ENCODE measurements around the gene LRCH1. TPM values are rescaled to one million over a fixed set of nuclear protein-coding genes. Genes with fewer than 3 reads are reported as not detected.

Gene LRCH1
- total RNA-seq, 2 experiments from 2014 or later, result 15.5 to 17.1 TPM

GRCh38 chr13:46617229-46617721, 64.3 kb downstream of the LRCH1 start:
- no peak overlapping the region for H3K27ac Mint-ChIP-seq
- CTCF ChIA-PET, result no interaction called here

DNA sequence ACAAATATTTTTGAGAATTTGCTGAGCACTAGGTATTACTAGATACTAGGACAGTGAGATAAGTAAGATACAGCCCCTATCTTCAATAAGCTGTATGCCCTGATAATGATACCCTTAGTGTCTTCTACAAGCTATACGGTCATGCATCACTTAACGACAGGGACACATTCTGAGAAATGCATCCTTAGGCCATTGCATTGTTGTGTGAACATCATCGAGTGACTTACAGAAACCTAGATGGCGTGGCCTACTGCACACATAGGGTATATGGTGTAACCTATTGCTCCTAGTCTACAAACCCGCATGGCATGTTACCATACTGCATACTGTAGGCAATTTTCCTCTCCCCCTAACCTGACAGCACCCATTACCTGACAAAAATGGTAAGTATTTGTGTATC, 64.9 kb downstream of the LRCH1 start:
- intact Hi-C loops (cut with micrococcal nuclease), result no loop called here
- Mint-ChIP-seq H3K27ac (no peak overlapping the region), H3K36me3 (ENCODE audit: low read depth) (peaks cover 5% of the 10 kb centered on the region), H3K9me3 (no peaks in the 10 kb centered on the region), H3K27me3 (no peaks in the 10 kb centered on the region), H3K4me3 (no peak overlapping the region), H3K4me1 (ENCODE audit: low read depth) (peaks cover 46% of the 10 kb centered on the region)
- DNase-seq (no peak), ATAC-seq (no peak)
- ChIA-PET POLR2A (no interaction called here), CTCF (interaction anchor here (1.3 kb wide), 1 partner anchor 17 kb away, joined by 3 read pairs; no protein-coding TSS in a partner anchor)
- TF ChIP-seq, protein P1, sequence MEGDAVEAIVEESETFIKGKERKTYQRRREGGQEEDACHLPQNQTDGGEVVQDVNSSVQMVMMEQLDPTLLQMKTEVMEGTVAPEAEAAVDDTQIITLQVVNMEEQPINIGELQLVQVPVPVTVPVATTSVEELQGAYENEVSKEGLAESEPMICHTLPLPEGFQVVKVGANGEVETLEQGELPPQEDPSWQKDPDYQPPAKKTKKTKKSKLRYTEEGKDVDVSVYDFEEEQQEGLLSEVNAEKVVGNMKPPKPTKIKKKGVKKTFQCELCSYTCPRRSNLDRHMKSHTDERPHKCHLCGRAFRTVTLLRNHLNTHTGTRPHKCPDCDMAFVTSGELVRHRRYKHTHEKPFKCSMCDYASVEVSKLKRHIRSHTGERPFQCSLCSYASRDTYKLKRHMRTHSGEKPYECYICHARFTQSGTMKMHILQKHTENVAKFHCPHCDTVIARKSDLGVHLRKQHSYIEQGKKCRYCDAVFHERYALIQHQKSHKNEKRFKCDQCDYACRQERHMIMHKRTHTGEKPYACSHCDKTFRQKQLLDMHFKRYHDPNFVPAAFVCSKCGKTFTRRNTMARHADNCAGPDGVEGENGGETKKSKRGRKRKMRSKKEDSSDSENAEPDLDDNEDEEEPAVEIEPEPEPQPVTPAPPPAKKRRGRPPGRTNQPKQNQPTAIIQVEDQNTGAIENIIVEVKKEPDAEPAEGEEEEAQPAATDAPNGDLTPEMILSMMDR (IDR thresholded peaks at IDR 0.05), result no peak

More at GRCh38 chr13:46617229-46617721, 64.3 kb downstream of the LRCH1 start:
- DNase-seq (no peak), ATAC-seq (no peak)
- H3K4me3 Mint-ChIP-seq, result no peak overlapping the region
- no peaks in the 10 kb centered on the region for H3K9me3 Mint-ChIP-seq
- no peaks in the 10 kb centered on the region for H3K27me3 Mint-ChIP-seq
- H3K4me1 Mint-ChIP-seq (ENCODE audit: low read depth), result peaks cover 46% of the 10 kb centered on the region
- POLR2A ChIA-PET, result no interaction called here
- H3K36me3 Mint-ChIP-seq (ENCODE audit: low read depth), result peaks cover 5% of the 10 kb centered on the region
- intact Hi-C loops (cut with micrococcal nuclease), result no loop called here
- TF ChIP-seq, protein P1 (IDR thresholded peaks at IDR 0.05), result no peak

- Mint-ChIP-seq H3K27me3 (no peaks in the 10 kb centered on the region), H3K4me3 (no peak overlapping the region), H3K4me1 (ENCODE audit: low read depth) (peaks cover 45% of the 10 kb centered on the region), H3K27ac (no peak overlapping the region), H3K36me3 (ENCODE audit: low read depth) (peaks cover 5% of the 10 kb centered on the region), H3K9me3 (no peaks in the 10 kb centered on the region)
- intact Hi-C loops (cut with micrococcal nuclease), result no loop called here
- DNase-seq (no peak), ATAC-seq (no peak)
- CTCF ChIA-PET, result interaction anchor here (1.3 kb wide), 1 partner anchor 17 kb away, joined by 3 read pairs; no protein-coding TSS in a partner anchor
- TF ChIP-seq, protein P1 (IDR thresholded peaks at IDR 0.05), result no peak
- POLR2A ChIA-PET, result no interaction called here
These were observed 65.8 kb downstream of the LRCH1 start for GRCh38 chr13:46618694-46619254.

- no peak overlapping the region for H3K27ac Mint-ChIP-seq
- no peaks in the 10 kb centered on the region for H3K9me3 Mint-ChIP-seq
- H3K27me3 Mint-ChIP-seq, result no peaks in the 10 kb centered on the region
- TF ChIP-seq, protein P1 (IDR thresholded peaks at IDR 0.05), result no peak
- ChIA-PET POLR2A (no interaction called here), CTCF (interaction anchor here (1.7 kb wide), 1 partner anchor 9 kb away, joined by 5 read pairs; no protein-coding TSS in a partner anchor)
- intact Hi-C loops (cut with micrococcal nuclease), result no loop called here
- DNase-seq (no peak), ATAC-seq (no peak)
- peaks cover 44% of the 10 kb centered on the region for H3K4me1 Mint-ChIP-seq (ENCODE audit: low read depth)
- no peak overlapping the region for H3K4me3 Mint-ChIP-seq
- peaks cover 2% of the 10 kb centered on the region for H3K36me3 Mint-ChIP-seq (ENCODE audit: low read depth)
These were observed 67.1 kb downstream of the LRCH1 start for GRCh38 chr13:46620029-46620428.

- Mint-ChIP-seq H3K27me3 (no peaks in the 10 kb centered on the region), H3K4me3 (no peak overlapping the region), H3K36me3 (ENCODE audit: low read depth) (peaks cover 2% of the 10 kb centered on the region), H3K9me3 (no peaks in the 10 kb centered on the region), H3K27ac (no peak overlapping the region), H3K4me1 (ENCODE audit: low read depth) (peaks cover 47% of the 10 kb centered on the region)
- CTCF ChIA-PET, result interaction anchor here (1.7 kb wide), 1 partner anchor 9 kb away, joined by 5 read pairs; no protein-coding TSS in a partner anchor
- no peak for DNase-seq
- intact Hi-C loops (cut with micrococcal nuclease), result no loop called here
- no peak for ATAC-seq
- POLR2A ChIA-PET, result no interaction called here
- TF ChIP-seq, protein P1 (IDR thresholded peaks at IDR 0.05), result no peak
These were observed 67.5 kb downstream of the LRCH1 start for GRCh38 chr13:46620471-46620870.

Measured in activated CD8-positive, alpha-beta T cell treated with anti-CD3 and anti-CD28 coated beads for 36 hours (primary cell).